HEK293T (cell line): ENCODE measurements around the gene RNF123.

ENCODE experiments used
- CTCF ChIA-PET: fragments of 350-600 bp; formaldehyde crosslinking; extraction: SDS; loops from one replicate; lab custom pipeline; 2021; ENCODE audit warnings: antibody characterized with exemption, inconsistent platforms; lab: Yijun Ruan, JAX
- POLR2A ChIA-PET: fragments of 350-600 bp; formaldehyde crosslinking; extraction: SDS; loops from one replicate; lab custom pipeline; 2020; ENCODE audit warnings: antibody characterized with exemption, inconsistent platforms; lab: Yijun Ruan, JAX
- DNase-seq: peaks from one replicate; pipeline ENCODE4 v3.0.0; 2012; ENCODE audit warnings: mixed read lengths; ENCODE audit errors: extremely low spot score
- ARNT ChIP-seq: fragments of 450-650 bp; IDR thresholded peaks from 2 replicates; pipeline ENCODE4 v1.6.1; 2017; ENCODE audit warnings: mild to moderate bottlenecking
- BHLHE40 ChIP-seq: fragments of 450-650 bp; IDR thresholded peaks from 2 replicates; pipeline ENCODE4 v1.6.1; 2016; ENCODE audit warnings: mild to moderate bottlenecking, moderate library complexity, borderline replicate concordance
- CTBP1 ChIP-seq: fragments of 450-650 bp; IDR thresholded peaks from 2 replicates; pipeline ENCODE4 v1.6.1; 2016; ENCODE audit warnings: borderline replicate concordance
- ELF4 ChIP-seq: fragments of 450-650 bp; IDR thresholded peaks from 2 replicates; pipeline ENCODE4 v1.6.1; 2017; ENCODE audit warnings: antibody characterized with exemption
- FOXA1 ChIP-seq: fragments of 450-650 bp; IDR thresholded peaks from 2 replicates; pipeline ENCODE4 v1.6.1; 2016; ENCODE audit warnings: mild to moderate bottlenecking
- FOXK2 ChIP-seq: fragments of 450-650 bp; IDR thresholded peaks from 2 replicates; pipeline ENCODE4 v1.6.1; 2016; ENCODE audit warnings: mild to moderate bottlenecking
- FOXM1 ChIP-seq: fragments of 450-650 bp; IDR thresholded peaks from 2 replicates; pipeline ENCODE4 v1.6.1; 2017; ENCODE audit warnings: mild to moderate bottlenecking, borderline replicate concordance
- HDGF ChIP-seq: fragments of 450-650 bp; IDR thresholded peaks from 2 replicates; pipeline ENCODE4 v1.6.1; 2017; ENCODE audit warnings: antibody characterized with exemption, borderline replicate concordance
- L3MBTL2 ChIP-seq: fragments of 450-650 bp; conservative IDR thresholded peaks from 2 replicates; pipeline ENCODE4 v1.6.1; 2016; ENCODE audit warnings: mild to moderate bottlenecking
- LEF1 ChIP-seq: fragments of 450-650 bp; IDR thresholded peaks from 2 replicates; pipeline ENCODE4 v1.6.1; 2017; ENCODE audit warnings: mild to moderate bottlenecking, borderline replicate concordance
- NFRKB ChIP-seq: fragments of 450-650 bp; IDR thresholded peaks from 2 replicates; pipeline ENCODE4 v1.6.1; 2016; ENCODE audit warnings: mild to moderate bottlenecking, moderate library complexity
- PKNOX1 ChIP-seq: fragments of 450-650 bp; IDR thresholded peaks from 2 replicates; pipeline ENCODE4 v1.6.1; 2016
- SP1 ChIP-seq: fragments of 450-650 bp; IDR thresholded peaks from 2 replicates; pipeline ENCODE4 v1.6.1; 2017
- TARDBP ChIP-seq: fragments of 450-650 bp; IDR thresholded peaks from 2 replicates; pipeline ENCODE4 v1.6.1; 2016
- ZNF384 ChIP-seq: fragments of 450-650 bp; IDR thresholded peaks from 2 replicates; pipeline ENCODE4 v1.6.1; 2016

Gene RNF123

GRCh38 chr3:49713336-49714105 is 24.2 kb downstream of the RNF123 start:
- TF ChIP-seq FOXM1, result no peak
- TF ChIP-seq LEF1, result no peak
- TF ChIP-seq FOXA1, result no peak
- TF ChIP-seq FOXK2, result no peak
- POLR2A ChIA-PET, result interaction anchor here (0.7 to 1.8 kb wide), 3 partner anchors 8 to 73 kb away, joined by 3 to 6 read pairs (median 4); partner anchors contain the start of gene IP6K1
- DNase-seq, result no peak
- CTCF ChIA-PET, result no interaction called here

GRCh38 chr3:49714728-49715550 is 25.6 kb downstream of the RNF123 start:
- ChIA-PET POLR2A (interaction anchor here (1.5 kb wide), 1 partner anchor 9 kb away, joined by 4 read pairs; no protein-coding TSS in a partner anchor), CTCF (no interaction called here)
- TF ChIP-seq ARNT, result no peak
- no peak for DNase-seq

- TF ChIP-seq TARDBP, result no peak
- TF ChIP-seq NFRKB, result no peak
- no peak for TF ChIP-seq FOXK2
- TF ChIP-seq BHLHE40, result no peak
- TF ChIP-seq CTBP1, result no peak
- TF ChIP-seq ELF4, result no peak
- no peak for TF ChIP-seq FOXM1
- TF ChIP-seq PKNOX1, result no peak
- TF ChIP-seq HDGF, result no peak
- no peak for TF ChIP-seq SP1
- ChIA-PET CTCF (no interaction called here), POLR2A (no interaction called here)
- no peak for DNase-seq
Measured at GRCh38 chr3:49715611-49716121, 26.3 kb downstream of the RNF123 start.

- no peak for TF ChIP-seq HDGF
- TF ChIP-seq CTBP1, result no peak
- no peak for TF ChIP-seq ARNT
- TF ChIP-seq L3MBTL2, result no peak
- DNase-seq, result no peak
- ChIA-PET CTCF (no interaction called here), POLR2A (no interaction called here)
Measured at GRCh38 chr3:49716169-49716568, 26.8 kb downstream of the RNF123 start.

- POLR2A ChIA-PET, result no interaction called here
- CTCF ChIA-PET, result no interaction called here
Measured at GRCh38 chr3:49716691-49717210, 27.4 kb downstream of the RNF123 start.

GRCh38 chr3:49717211-49717958 is 28.0 kb downstream of the RNF123 start:
- CTCF ChIA-PET, result no interaction called here
- POLR2A ChIA-PET, result interaction anchor here (1.0 kb wide), 1 partner anchor 39 kb away, joined by 3 read pairs; no protein-coding TSS in a partner anchor
- DNase-seq, result no peak
- TF ChIP-seq TARDBP, result no peak
- no peak for TF ChIP-seq CTBP1
- TF ChIP-seq ZNF384, result no peak
- TF ChIP-seq FOXA1, result no peak
- TF ChIP-seq HDGF, result no peak
- no peak for TF ChIP-seq FOXK2
- no peak for TF ChIP-seq BHLHE40
- no peak for TF ChIP-seq FOXM1
- TF ChIP-seq ELF4, result no peak
- no peak for TF ChIP-seq ARNT
- TF ChIP-seq NFRKB, result no peak
- TF ChIP-seq LEF1, result no peak
- no peak for TF ChIP-seq SP1

More at GRCh38 chr3:49716691-49717210, 27.4 kb downstream of the RNF123 start:
- DNase-seq, result no peak
- no peak for TF ChIP-seq ZNF384
- TF ChIP-seq FOXA1, result no peak
- TF ChIP-seq PKNOX1, result no peak
- TF ChIP-seq HDGF, result no peak
- TF ChIP-seq FOXK2, result no peak
- no peak for TF ChIP-seq LEF1
- TF ChIP-seq NFRKB, result no peak
- no peak for TF ChIP-seq L3MBTL2
- no peak for TF ChIP-seq TARDBP
- no peak for TF ChIP-seq ELF4
- no peak for TF ChIP-seq SP1
- TF ChIP-seq FOXM1, result no peak
